Heart left ventricle (tissue), 13 donors: Measurements from ENCODE around the gene URAD.

Source experiments
- CTCF ChIP-seq, 12 donors: fragments of 200-600 bp; sonication (generic) in 4 of 12; IDR thresholded peaks; one replicate each; pipeline versions ENCODE4 v1.5.0 to v1.8.0; 2018 to 2022; ENCODE audit warnings: antibody characterized with exemption in 12 of 12, mild to moderate bottlenecking in 5 of 12
- POLR2A ChIP-seq, 2 donors: fragments of 450-650 bp; IDR thresholded peaks; one replicate each; pipeline ENCODE4 v1.6.1; 2017; ENCODE audit warnings: antibody characterized with exemption in 2 of 2, mild to moderate bottlenecking in 2 of 2, moderate library complexity in 2 of 2
- donor health status: ischemic (EF 13 %, LVEDD 7.1; RV severe dilation, severe dysfunction).
- donor health status: DM: no; HTN: yes; CAD: no.
- donor health status: DM: no; HTN: no; CAD: no.
- donor health status: ischemic (EF 25% LVEDD 6.9; RV normal size, moderate dysfunction).
- donor health status: ischemic (EF 25% LVEDD 5.7; RV mildly dilated, moderate dysfunction).
- donor health status: ischemic (EF 35%, LVEDD 5.7; RV mildly dilated, moderate dysfunction).
- donor health status: nonischemic (EF 11% LVEDD 7.7; RV severe dilation, severe dysfunction).
- donor health status: DM: yes; HTN: yes; CAD: no.
- donor health status: PGD.
- donor health status: ischemic (EF 29% LVEDD 5.4; RV normal size, mild dysfunction).
- donor health status: nonischemic (EF 23%, LVEDD 6.1; RV moderate dilation, normal function).

GRCh38 chr13:27972478-27972820 lies 16.0 kb downstream of the URAD start:
- TF ChIP-seq CTCF (IDR thresholded peaks at IDR 0.05), result no peak
- no peak for TF ChIP-seq POLR2A (IDR thresholded peaks at IDR 0.05)
